NCI-H345 treated with DMSO at 0.1 percent for 48 hours (cell line): Measurements from ENCODE around the gene ZNF628.

Experiments used
- DNase-seq: peaks from one replicate; lab custom pipeline; 2025; ENCODE audit not compliant: unreplicated experiment; lab: John Stamatoyannopoulos, UW

Gene ZNF628

GRCh38 chr19:55483706-55484592 lies 7.5 kb downstream of the ZNF628 start:
- no peak for DNase-seq

- peak; percentile 33 for DNase-seq
These were observed 8.4 kb downstream of the ZNF628 start, which contains the start of gene NAT14 for GRCh38 chr19:55484593-55485438. NAT14 (plus strand) TSS chr19:55485188; CDS start chr19:55485709, 521 bp downstream.

- DNase-seq: no peak
These were observed 9.1 kb downstream of the ZNF628 start for GRCh38 chr19:55485439-55486011.

- DNase-seq: no peak
These were observed 9.9 kb downstream of the ZNF628 start for GRCh38 chr19:55486043-55486970.

GRCh38 chr19:55486971-55487923 lies 10.8 kb downstream of the ZNF628 start:
- no peak for DNase-seq

- no peak for DNase-seq
These were observed 11.7 kb downstream of the ZNF628 start, which contains the start of gene SSC5D for GRCh38 chr19:55487924-55488687. SSC5D (plus strand) TSS chr19:55488436; CDS start chr19:55488590, 154 bp downstream.

GRCh38 chr19:55488986-55489710 lies 12.7 kb downstream of the ZNF628 start:
- DNase-seq: no peak

GRCh38 chr19:55489711-55490477 lies 13.5 kb downstream of the ZNF628 start:
- no peak for DNase-seq

- no peak for DNase-seq
These were observed 14.3 kb downstream of the ZNF628 start for GRCh38 chr19:55490478-55491432.

GRCh38 chr19:55491546-55492360 lies 15.3 kb downstream of the ZNF628 start:
- DNase-seq: no peak

- DNase-seq: no peak
These were observed 16.0 kb downstream of the ZNF628 start for GRCh38 chr19:55492362-55492944.

- no peak for DNase-seq
These were observed 16.7 kb downstream of the ZNF628 start for GRCh38 chr19:55493052-55493644.

GRCh38 chr19:55493645-55494171 lies 17.3 kb downstream of the ZNF628 start:
- no peak for DNase-seq

- DNase-seq: no peak
These were observed 17.9 kb downstream of the ZNF628 start for GRCh38 chr19:55494172-55494761.
